ENCODE results near the gene SPRY2.

Gene SPRY2

GRCh38 chr13:80309926-80310325 is 31.0 kb downstream of the SPRY2 start:
- no peak for DNase-seq
- Histone ChIP-seq H3K4me1 (peaks cover 0 to 25% (median 0%) of the 10 kb centered on the region in 4 donors), H3K27me3 (no peaks in the 10 kb centered on the region), H3K36me3 (no peaks in the 10 kb centered on the region), H3K4me3 (no peak overlapping the region), H3K9me3 (no peaks in the 10 kb centered on the region), H3K27ac (no peak overlapping the region)
- TF ChIP-seq CTCF (IDR thresholded peaks at IDR 0.05) = no peak
- intact Hi-C loops (cut with DNase I; ENCODE audit: low total_unique reads) = no loop called here

- H3K4me3 ChIP-seq = peak overlapping the region in 1 of 2 donors; percentile 9
- intact Hi-C loops (cut with DNase I; ENCODE audit: low total_unique reads) = no loop called here
- peak overlapping the region in 1 of 2 donors; percentile 21 for H3K27ac ChIP-seq
- no peak for TF ChIP-seq CTCF (IDR thresholded peaks at IDR 0.05)
- DNase-seq = no peak
- no peaks in the 10 kb centered on the region for H3K27me3 ChIP-seq
- no peaks in the 10 kb centered on the region for H3K9me3 ChIP-seq
- H3K36me3 ChIP-seq = no peaks in the 10 kb centered on the region
- H3K4me1 ChIP-seq = peaks cover 0 to 20% (median 0%) of the 10 kb centered on the region in 4 donors
Observed at GRCh38 chr13:80307401-80307987, 33.4 kb downstream of the SPRY2 start.

GRCh38 chr13:80306337-80306972 is 34.5 kb downstream of the SPRY2 start:
- Histone ChIP-seq H3K36me3 (no peaks in the 10 kb centered on the region), H3K9me3 (no peaks in the 10 kb centered on the region), H3K27me3 (no peaks in the 10 kb centered on the region), H3K4me1 (peaks cover 0 to 20% (median 0%) of the 10 kb centered on the region in 4 donors), H3K4me3 (no peak overlapping the region), H3K27ac (peak overlapping the region in 1 of 2 donors; percentile 25)
- DNase-seq = no peak
- intact Hi-C loops (cut with DNase I; ENCODE audit: low total_unique reads) = no loop called here
- no peak for TF ChIP-seq CTCF (IDR thresholded peaks at IDR 0.05)

GRCh38 chr13:80305737-80306136 is 35.2 kb downstream of the SPRY2 start:
- no peak for TF ChIP-seq CTCF (IDR thresholded peaks at IDR 0.05)
- DNase-seq = no peak
- H3K27me3 ChIP-seq = no peaks in the 10 kb centered on the region
- H3K36me3 ChIP-seq = no peaks in the 10 kb centered on the region
- H3K27ac ChIP-seq = peak overlapping the region in 1 of 2 donors; percentile 25
- no peaks in the 10 kb centered on the region for H3K9me3 ChIP-seq
- peaks cover 0 to 20% (median 0%) of the 10 kb centered on the region in 4 donors for H3K4me1 ChIP-seq
- intact Hi-C loops (cut with DNase I; ENCODE audit: low total_unique reads) = no loop called here
- no peak overlapping the region for H3K4me3 ChIP-seq

GRCh38 chr13:80303225-80303811 is 37.6 kb downstream of the SPRY2 start:
- Histone ChIP-seq H3K27me3 (no peaks in the 10 kb centered on the region), H3K36me3 (no peaks in the 10 kb centered on the region), H3K4me3 (no peak overlapping the region), H3K4me1 (peaks cover 0 to 20% (median 0%) of the 10 kb centered on the region in 4 donors), H3K9me3 (no peaks in the 10 kb centered on the region), H3K27ac (no peak overlapping the region)
- DNase-seq = no peak
- intact Hi-C loops (cut with DNase I; ENCODE audit: low total_unique reads) = no loop called here
- no peak for TF ChIP-seq CTCF (IDR thresholded peaks at IDR 0.05)
